NK-92 (cell line): ENCODE measurements around the gene OR2A25.
"Not testable (repeated sequence)": the region's sequence is repeated elsewhere in the genome, so short reads cannot be mapped to it uniquely, and the experiment has no call there.

Source experiments
- DNase-seq: peaks from one replicate; lab custom pipeline; 2025; ENCODE audit not compliant: unreplicated experiment; lab: John Stamatoyannopoulos, UW

The OR2A25 gene, protein sequence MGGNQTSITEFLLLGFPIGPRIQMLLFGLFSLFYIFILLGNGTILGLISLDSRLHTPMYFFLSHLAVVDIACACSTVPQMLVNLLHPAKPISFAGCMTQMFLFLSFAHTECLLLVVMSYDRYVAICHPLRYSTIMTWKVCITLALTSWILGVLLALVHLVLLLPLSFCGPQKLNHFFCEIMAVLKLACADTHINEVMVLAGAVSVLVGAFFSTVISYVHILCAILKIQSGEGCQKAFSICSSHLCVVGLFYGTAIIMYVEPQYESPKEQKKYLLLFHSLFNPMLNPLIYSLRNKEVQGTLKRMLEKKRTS

DNA sequence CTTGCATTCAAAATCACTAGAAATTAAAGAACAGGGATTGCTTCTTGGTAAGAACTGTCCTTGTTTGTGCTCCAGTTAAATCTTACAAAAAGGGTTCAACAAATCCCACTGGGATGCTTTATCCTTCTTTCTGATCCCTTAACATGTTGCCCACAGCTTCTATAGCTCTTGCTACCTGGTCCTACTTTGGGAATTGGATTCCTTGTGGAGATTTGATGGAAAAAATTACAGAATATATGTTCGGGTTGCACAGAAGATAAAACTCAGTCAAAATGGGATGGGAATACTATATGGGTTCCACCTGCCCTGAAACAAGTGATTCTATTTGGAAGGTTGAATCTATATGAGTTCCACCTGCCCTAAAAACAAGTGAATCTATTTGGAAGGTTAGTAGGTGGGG lies at the start of gene OR2A25:
Gene OR2A25 (plus strand): TSS at position 301 of the 400 bp plus-strand sequence. CDS start 4,409 bp downstream, outside the sequence.
- DNase-seq: no peak

DNA sequence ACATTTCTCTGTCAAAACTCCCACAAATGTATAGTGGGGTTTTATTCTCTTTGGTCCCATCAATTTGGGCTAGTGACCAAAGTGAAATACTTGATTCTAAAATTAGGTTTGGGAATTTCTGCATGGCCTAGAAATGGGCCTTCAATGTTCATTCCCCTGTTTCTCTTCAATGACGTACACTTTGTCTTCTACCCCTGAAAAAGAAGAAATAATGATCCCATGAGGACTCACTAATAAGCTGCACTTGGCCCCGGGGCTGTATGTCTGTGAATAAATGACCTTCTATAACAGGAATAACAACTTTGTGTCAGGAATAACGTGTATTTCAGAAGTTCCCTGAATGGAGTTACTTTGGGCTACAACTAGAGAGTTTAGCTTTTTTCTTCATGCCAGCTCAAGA lies 49.3 kb upstream of the OR2A25 start:
- no peak for DNase-seq

DNA sequence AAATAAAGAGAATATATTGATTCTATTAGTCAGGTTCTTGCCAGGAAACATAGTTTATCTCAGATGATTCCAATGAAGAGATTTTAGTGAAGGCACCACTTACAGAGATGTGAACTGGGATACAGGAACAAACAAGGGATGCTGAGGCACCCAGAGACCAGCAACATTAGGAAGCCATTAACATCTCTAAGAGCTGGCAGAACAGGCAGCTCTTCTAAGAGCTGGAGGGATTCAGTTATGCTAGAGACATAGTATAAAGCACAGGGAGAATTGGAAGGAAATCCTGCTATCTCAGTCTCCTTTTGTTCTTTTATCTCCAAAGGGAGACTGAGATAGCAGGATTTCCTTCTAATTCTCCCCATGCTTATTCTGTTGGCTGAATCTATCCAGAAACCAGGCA lies 47.4 kb upstream of the OR2A25 start:
- DNase-seq: no peak

DNA sequence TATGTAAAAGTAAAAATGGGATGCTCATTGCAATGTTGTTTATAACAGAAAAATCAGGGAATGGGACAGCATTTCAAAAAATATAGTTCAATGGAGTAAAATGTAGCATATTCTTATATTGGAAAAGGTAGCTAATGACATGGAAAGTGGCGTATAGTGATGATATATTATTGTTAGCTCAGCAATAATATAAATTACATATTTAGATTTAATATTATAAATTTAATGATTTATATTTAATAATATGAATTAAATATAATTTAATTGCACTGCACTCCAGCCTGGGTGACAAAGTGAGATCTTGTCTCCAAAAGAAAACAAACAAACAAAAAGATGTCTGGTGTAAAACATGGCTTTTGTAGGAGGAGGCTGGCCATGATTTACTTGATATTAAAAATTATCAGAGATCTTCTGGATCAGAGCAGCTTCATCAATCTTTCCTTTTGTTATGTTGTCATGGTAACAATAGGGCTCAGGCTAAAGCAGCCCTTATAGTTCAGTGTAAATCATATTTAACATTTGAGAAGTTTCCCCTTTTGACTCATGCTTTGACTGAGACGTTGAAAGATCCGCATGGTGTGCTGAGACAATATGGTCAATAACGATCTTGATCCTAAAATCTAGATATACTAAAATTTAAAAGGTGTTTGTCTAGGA lies 46.3 kb upstream of the OR2A25 start:
- no peak for DNase-seq

DNA sequence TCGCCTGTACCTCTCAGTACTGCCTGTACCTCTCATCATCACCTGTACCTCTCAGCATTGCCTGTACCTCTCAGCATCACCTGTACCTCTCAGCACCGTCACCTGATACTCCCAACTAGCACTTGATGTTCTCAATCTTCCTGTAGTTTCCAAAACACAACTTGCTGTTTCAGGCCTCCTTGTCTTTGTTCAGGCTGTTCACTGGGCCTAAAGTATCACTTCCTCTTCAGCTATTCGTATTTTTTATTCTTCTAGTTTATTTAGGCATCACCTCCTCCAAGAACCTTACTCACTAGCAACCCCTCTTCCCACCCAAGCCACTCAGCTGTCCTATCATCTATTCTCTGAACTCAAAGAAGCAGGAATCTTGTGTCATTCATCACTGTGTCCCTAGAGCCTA lies 45.4 kb upstream of the OR2A25 start:
- DNase-seq: no peak

DNA sequence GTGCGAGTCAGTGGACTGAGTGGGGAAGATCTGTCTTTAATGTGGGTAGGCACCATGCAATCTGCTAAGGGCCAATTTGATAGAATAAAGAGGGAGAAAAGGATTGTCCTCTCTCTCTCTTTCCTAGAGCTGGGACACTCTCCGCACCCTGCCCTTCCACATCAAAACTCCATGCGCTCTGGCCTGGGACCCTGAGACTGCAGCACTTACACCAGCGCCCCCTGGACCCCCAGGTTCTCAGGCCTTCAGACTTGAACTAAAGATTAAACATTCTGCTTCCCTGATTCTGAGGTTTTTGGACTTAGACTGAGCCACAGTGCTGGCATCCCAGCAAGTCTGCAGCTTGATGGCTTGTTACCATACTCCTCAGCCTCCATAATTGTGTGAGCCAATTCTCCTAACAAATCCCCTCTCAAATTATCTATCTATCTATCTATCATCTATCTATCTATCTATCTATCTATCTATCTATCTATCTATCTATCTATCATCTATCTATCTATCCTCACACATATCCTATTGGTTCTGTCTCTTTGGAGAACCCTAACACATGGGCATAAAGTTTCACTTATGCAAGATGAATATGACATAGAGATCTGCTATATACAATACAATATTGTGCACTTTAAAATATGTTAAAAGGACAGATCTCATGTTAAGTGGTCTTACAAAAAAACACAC lies 43.3 kb upstream of the OR2A25 start:
- DNase-seq: no peak

DNA sequence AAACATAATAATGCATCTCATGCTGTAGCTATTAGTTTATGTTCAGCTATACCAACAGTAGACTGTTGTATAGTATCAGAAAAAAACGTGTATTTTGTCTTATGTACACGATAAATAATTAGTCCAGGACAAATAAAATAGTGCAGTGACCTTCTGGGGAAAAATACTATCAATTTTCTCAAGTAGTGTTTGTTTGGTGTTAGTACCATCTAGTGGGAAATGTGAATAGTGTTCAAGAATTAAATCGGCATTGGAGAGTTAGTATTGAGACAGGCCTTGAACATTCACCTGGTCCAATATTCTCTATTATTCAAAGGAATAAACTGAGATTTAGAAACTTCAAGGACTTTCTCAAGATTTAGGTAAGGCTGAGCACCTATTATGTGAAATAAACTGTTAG lies 42.5 kb upstream of the OR2A25 start:
- DNase-seq: no peak

DNA sequence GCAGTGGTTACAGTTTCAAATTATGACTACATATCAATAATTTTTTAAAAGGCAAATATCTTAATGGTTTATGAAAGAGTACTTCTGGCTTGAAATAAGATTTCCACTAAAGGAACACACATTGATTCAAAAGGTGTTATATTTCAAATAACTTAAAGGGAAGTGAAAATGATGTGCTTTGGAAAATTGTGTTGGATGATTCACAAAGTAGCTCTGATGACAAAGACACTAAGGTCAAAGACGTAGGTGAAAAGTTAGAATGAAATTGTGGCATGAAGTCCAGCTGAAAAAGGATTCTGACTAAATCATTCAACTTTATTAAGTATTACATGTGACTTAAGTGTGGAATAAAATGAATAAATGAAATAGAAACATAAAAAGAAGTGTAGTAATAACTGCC lies 41.6 kb upstream of the OR2A25 start:
- no peak for DNase-seq

DNA sequence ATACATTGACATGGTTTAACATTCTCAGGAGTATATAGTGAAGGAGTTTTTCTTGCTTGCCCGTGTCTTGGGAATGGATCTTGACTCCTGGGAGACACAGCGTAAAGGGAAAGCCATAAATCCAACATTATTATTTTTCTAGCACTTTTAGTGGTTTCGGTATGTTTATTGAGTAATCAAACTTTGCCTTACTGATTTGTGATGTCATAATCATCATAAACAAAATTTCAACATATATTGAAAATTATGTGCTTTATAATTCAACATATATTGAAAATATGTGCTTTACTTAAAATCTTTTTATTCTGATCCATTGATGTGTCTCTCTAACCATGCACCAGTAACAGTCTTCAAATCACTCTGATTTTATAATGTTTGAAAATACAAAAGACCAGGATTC lies 41.1 kb upstream of the OR2A25 start:
- DNase-seq: no peak

DNA sequence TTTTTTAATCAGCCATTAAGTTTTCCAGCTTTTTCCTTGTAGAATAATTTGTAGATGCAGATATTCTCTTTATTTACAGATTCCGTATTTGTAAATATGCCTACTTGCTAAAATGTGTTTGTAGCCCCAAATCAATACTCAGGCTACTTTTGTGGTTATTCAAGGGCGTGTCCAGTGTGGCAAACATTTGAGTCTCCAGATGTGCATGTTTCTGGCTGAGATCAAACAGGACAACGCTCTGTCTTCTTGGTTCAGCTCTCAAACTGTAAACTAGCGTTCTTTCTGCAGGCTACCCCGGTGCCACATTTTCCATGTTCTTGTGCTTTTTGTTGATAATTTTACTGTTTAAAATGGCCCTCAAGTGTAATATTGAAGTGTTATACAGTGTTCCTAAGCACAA lies 37.1 kb upstream of the OR2A25 start:
- no peak for DNase-seq

DNA sequence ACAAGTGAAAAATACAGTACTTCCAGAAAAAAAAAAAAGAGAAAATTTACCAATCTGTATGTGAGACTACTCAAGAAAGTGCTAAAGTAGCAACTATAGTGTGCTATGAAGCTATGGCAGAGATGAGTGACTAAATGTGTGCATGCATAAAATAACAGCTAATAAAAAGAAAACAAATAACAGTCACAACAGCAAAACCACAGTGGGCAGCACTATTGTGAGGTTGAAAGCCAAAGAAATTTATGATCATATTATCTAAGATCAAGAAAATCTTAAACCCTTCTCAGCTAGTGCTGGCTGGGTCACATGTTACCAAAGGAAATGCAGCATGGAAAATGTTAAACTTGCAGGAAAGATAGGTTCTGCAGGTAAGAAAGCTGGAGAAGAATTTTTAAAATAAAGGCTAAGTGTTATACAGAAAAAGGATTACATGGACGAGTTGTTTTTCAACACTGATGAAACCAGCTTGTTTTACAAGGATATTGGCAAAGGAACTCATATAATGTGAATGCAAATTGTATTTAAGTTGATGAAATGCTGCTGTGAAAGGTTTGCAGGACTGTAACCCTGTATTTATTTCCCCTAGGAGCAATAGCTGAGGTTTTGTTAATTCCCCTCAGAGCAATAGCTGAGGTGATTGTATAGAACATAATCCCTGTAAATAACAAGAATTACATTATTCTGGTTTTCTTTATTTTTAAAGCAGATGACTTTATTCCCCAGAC lies 36.5 kb upstream of the OR2A25 start:
- no peak for DNase-seq

DNA sequence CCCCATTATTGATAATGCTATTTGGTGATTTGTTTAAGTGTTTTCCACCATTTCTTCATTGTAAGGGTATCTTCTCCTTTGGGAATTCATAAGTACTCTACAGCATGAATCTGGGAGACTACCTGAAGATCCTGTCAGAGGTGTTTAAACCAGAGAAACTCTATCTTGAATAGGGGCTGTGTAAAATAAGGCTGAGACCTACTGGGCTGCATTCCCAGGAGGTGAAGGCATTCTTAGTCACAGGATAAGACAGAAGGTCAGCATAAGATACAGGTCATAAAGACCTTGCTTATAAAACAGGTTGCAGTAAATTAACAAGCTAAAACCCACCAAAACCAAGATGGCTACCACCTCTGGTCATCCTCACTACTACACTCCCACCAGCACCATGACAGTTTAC lies 34.2 kb upstream of the OR2A25 start:
- no peak for DNase-seq

DNA sequence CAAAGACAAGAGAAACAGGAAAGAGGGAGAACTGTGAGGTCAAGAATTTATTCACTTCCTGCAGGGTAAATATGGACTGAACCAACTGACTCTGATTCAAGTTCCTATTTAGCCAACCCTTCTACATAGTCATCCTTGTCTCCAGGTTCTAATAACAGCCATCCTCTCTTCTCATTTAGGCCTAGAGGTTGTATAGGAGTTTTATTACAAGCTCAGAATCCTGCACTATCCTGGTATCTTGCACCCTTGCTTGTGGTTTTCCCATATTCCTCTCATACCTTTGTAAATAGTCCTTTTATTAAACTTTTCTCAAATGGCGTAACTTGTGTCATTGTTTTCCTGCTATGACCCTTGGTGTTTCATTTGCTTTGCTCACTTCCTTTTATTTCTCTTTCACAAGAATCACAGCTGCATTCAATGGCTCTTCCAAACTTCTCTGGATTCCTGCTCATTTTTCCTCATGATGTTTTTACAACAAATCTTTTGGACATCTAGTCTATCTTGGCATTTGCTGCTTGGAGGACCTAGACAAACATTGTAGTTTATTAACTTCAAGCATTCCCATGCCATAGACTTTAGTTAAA lies 33.2 kb upstream of the OR2A25 start:
- DNase-seq: no peak

DNA sequence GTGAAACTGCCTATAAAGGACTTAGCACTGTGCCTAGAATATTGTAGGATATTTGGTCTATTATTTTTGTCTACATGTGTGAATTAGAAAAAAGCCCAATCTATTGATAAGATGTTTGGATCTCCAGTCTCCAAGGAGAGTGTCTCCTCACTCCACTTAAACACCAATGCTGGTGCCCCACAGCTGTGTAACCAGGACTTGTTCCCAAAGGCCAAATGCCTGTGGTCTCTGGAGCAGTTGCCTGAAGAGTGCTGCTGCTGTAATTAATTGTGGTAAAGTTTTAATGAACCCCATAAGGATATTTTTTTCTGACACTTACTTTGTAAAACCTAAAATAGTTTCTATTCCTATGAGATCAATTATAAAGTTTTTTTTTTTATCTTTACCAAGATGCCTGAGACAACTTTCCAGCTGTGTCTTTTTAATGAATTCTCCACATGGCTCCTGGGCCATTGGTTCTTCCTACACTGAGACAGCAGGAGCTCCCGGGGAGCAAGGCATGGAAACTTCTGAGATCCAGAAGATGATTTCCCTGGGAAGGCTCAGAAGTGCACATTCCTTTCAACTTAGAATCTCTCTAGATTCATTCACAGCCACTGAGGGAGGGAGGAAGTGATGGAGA lies 32.1 kb upstream of the OR2A25 start:
- DNase-seq: no peak

DNA sequence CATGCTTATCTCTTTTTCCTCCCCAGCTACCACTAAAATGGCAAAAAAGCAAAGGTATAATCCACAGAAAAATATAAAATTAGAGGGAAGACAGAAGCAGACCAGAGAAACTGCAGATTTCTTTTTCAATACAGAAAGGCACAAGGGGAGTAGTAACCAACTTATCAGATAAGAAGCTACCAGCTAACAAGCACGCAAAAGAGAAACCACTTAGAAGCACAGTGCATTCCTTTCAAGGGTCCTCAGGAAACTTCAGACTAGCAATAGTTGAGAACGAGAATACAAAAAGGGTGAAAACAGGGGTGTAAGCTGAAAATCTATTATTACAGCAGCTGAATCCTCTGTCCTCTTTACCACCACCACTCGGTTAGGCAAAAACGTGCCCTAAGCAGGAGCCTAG lies 30.7 kb upstream of the OR2A25 start:
- DNase-seq: no peak

DNA sequence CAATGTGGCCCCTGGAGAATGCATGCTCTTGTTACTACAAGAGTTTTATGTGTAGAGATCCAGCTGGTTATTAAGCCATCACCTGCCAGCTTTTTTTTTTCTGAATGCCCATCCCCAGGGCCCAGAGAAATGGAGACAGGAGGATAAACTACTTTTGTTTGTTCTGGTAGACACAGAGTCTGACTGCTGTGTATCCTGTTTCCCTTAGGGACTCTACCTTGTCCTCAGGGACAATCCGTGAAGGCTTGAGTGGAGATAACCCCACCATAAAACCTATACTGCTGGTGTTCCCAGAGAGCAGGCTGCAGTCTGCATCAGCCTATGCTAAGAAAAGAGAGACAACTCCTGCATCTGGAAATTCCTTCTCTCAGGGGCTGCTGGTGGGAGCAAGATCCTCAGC lies 21.0 kb upstream of the OR2A25 start, which contains the start of gene OR2A5:
Gene OR2A5 (plus strand): TSS at position 301 of the 400 bp plus-strand sequence. CDS start 1,454 bp downstream, outside the sequence.
- DNase-seq: no peak

DNA sequence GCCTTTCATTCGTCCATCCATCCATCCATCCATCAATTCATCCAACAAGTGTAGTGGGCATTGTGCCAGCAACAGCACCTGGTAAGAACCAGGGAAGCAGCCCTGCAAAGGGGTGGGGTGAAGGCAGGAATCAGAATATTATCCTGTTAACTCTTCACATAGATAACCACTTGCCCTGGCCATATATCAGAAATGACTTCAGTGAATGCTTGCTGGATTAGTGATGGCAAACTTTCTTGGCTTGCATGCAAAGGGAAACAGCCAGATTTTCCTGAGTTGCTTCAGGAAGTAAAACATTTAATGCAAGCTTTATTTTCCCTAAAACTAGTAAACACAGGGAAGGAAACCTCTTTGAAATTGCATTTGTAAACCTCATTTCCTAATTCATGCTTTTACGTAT lies 20.1 kb upstream of the OR2A25 start:
- no peak for DNase-seq

DNA sequence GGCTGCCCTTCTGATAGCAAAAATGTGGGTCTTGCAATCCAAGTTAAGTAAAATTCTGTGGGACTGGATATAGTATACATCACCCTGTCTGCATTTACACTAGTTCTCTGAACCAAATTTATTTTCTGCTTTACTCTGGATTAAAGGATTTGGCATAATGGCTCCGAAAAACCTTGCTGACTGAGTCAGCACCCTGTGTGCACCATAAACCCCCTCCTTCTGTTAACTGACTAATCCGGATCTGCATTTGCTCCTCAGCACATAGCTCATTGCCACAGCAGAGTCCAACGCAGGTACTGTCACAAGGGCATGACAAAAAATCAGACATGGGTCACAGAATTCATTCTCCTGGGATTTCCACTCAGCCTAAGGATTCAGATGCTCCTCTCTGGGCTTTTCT lies 19.5 kb upstream of the OR2A25 start:
- DNase-seq: no peak

DNA sequence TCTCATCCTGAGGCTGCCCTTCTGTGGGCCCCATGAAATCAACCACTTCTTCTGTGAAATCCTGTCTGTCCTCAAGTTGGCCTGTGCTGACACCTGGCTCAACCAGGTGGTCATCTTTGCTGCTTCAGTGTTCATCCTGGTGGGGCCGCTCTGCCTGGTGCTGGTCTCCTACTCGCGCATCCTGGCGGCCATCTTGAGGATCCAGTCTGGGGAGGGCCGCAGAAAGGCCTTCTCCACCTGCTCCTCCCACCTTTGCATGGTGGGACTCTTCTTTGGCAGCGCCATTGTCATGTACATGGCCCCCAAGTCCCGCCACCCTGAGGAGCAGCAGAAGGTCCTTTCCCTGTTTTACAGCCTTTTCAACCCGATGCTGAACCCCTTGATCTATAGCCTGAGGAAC lies 18.7 kb upstream of the OR2A25 start:
- not testable (repeated sequence) for DNase-seq

DNA sequence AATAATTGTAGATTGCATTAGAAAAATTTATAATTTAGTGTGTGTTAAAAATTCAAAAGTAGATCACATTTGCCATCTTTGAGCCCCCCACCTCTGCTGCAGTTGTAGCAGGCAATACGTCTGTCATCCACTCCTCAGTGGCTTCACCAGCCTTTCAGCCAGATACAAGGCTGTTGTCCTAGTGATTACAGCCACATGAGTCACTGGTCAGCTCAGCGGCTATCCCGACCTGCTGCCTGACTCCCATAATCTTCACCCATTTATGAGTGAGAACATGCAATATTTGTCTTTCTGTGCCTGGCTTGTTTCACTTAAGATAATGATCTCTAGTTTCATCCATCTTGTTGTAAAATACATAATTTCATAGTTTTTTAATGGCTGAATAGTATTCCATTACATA lies 11.7 kb upstream of the OR2A25 start:
- no peak for DNase-seq

DNA sequence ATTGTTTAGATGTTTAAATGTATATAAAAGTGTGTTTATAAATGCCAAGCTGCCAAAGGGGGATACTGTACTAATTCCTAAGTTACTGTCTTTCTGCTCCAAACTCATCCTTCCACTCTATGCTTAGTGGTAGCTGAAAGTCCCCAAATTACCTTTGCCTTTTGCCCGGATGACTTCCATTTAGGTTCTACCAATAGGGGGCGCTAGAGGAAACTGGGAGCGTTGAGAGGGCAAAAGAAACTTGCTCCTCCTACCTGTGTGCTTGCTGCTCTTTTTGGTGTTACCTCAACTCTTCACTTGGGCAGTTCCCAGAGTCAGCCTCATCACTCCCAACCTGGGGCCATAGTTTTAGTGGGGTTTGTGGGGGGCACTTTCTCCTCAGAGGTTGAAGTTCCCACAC lies 5.9 kb upstream of the OR2A25 start:
- no peak for DNase-seq
